ENCODE results near the gene MPC1L. TPM values are rescaled to one million over a fixed set of nuclear protein-coding genes. Genes with fewer than 3 reads are reported as not detected.

MPC1L gene
- total RNA-seq, 4 donors from 2014 or later, result not detected

- DNase-seq, result no peak
- Histone ChIP-seq H3K4me1 (no peaks in the 10 kb centered on the region), H3K4me3 (no peak overlapping the region), H3K27me3 (no peaks in the 10 kb centered on the region), H3K36me3 (no peaks in the 10 kb centered on the region), H3K27ac (no peak overlapping the region), H3K9me3 (no peaks in the 10 kb centered on the region)
- in situ Hi-C loops (cut with MboI; ENCODE audit: low pct_ligation_motif_present in 1 of 4, low pct_unique_long_range_greater_than_20kb in 1 of 4, low sequenced_read_pairs in 3 of 4), result no loop called here
- 84 to 100% methylated on average over 1 to 4 of the region's 4 CpGs for WGBS, 2 donors (ENCODE audit: low coverage in 1 of 2)
- intact Hi-C loops (cut with DNase I; ENCODE audit: low total_unique reads), result no loop called here
- no peak for TF ChIP-seq EP300 (IDR thresholded peaks at IDR 0.05; ENCODE audit: low read depth)
- TF ChIP-seq POLR2A (IDR thresholded peaks at IDR 0.05), result no peak
- TF ChIP-seq POLR2AphosphoS5 (IDR thresholded peaks at IDR 0.05), result no peak
- no peak for TF ChIP-seq CTCF (IDR thresholded peaks at IDR 0.05)
Observed at GRCh38 chrX:40625294-40625693, 2.1 kb downstream of the MPC1L start.

- Histone ChIP-seq H3K4me1 (no peaks in the 10 kb centered on the region), H3K27me3 (no peaks in the 10 kb centered on the region), H3K36me3 (no peaks in the 10 kb centered on the region), H3K4me3 (no peak overlapping the region), H3K27ac (no peak overlapping the region), H3K9me3 (no peaks in the 10 kb centered on the region)
- in situ Hi-C loops (cut with MboI; ENCODE audit: low pct_ligation_motif_present in 1 of 4, low pct_unique_long_range_greater_than_20kb in 1 of 4, low sequenced_read_pairs in 3 of 4) (no loop called here), intact Hi-C loops (cut with DNase I; ENCODE audit: low total_unique reads) (no loop called here)
- no peak for TF ChIP-seq POLR2AphosphoS5 (IDR thresholded peaks at IDR 0.05)
- TF ChIP-seq CTCF (IDR thresholded peaks at IDR 0.05), result no peak
- no peak for TF ChIP-seq POLR2A (IDR thresholded peaks at IDR 0.05)
- TF ChIP-seq EP300 (IDR thresholded peaks at IDR 0.05; ENCODE audit: low read depth), result no peak
- DNase-seq, result no peak
- 93 to 95% methylated on average over 4 to 5 of the region's 5 CpGs for WGBS, 2 donors (ENCODE audit: low coverage in 1 of 2)
Observed at GRCh38 chrX:40628506-40628905, 5.3 kb downstream of the MPC1L start.

GRCh38 chrX:40632199-40632598 lies 9.0 kb downstream of the MPC1L start:
- no peak for TF ChIP-seq CTCF (IDR thresholded peaks at IDR 0.05)
- TF ChIP-seq POLR2AphosphoS5 (IDR thresholded peaks at IDR 0.05), result no peak
- TF ChIP-seq EP300 (IDR thresholded peaks at IDR 0.05; ENCODE audit: low read depth), result no peak
- no peak for TF ChIP-seq POLR2A (IDR thresholded peaks at IDR 0.05)
- H3K27me3 ChIP-seq, result no peaks in the 10 kb centered on the region
- in situ Hi-C loops (cut with MboI; ENCODE audit: low pct_ligation_motif_present in 1 of 4, low pct_unique_long_range_greater_than_20kb in 1 of 4, low sequenced_read_pairs in 3 of 4), result no loop called here

GRCh38 chrX:40637687-40638086 lies 14.5 kb downstream of the MPC1L start:
- Histone ChIP-seq H3K9me3 (no peaks in the 10 kb centered on the region), H3K36me3 (no peaks in the 10 kb centered on the region), H3K27me3 (no peaks in the 10 kb centered on the region), H3K4me1 (no peaks in the 10 kb centered on the region), H3K4me3 (no peak overlapping the region), H3K27ac (no peak overlapping the region)
- in situ Hi-C loops (cut with MboI; ENCODE audit: low pct_ligation_motif_present in 1 of 4, low pct_unique_long_range_greater_than_20kb in 1 of 4, low sequenced_read_pairs in 3 of 4) (no loop called here), intact Hi-C loops (cut with DNase I; ENCODE audit: low total_unique reads) (loop anchor here (10.0 kb wide), 1 partner anchor 93 kb away; no protein-coding TSS in a partner anchor)
- no peak for TF ChIP-seq EP300 (IDR thresholded peaks at IDR 0.05; ENCODE audit: low read depth)
- TF ChIP-seq POLR2AphosphoS5 (IDR thresholded peaks at IDR 0.05), result no peak
- no peak for TF ChIP-seq CTCF (IDR thresholded peaks at IDR 0.05)
- no peak for TF ChIP-seq POLR2A (IDR thresholded peaks at IDR 0.05)
- WGBS, 2 donors (ENCODE audit: low coverage in 1 of 2), result 76 to 100% methylated on average over 1 to 3 of the region's 3 CpGs
- DNase-seq, result no peak

More at GRCh38 chrX:40632199-40632598, 9.0 kb downstream of the MPC1L start:
- intact Hi-C loops (cut with DNase I; ENCODE audit: low total_unique reads), result loop anchor here (10.0 kb wide), 1 partner anchor 87 kb away; no protein-coding TSS in a partner anchor
- no peak overlapping the region for H3K27ac ChIP-seq
- H3K4me3 ChIP-seq, result no peak overlapping the region
- no peaks in the 10 kb centered on the region for H3K4me1 ChIP-seq
- no peaks in the 10 kb centered on the region for H3K9me3 ChIP-seq
- WGBS, 2 donors (ENCODE audit: low coverage in 1 of 2), result 82 to 83% methylated on average over 1 to 4 of the region's 4 CpGs
- DNase-seq, result no peak
- no peaks in the 10 kb centered on the region for H3K36me3 ChIP-seq
